ENCODE results near the gene ALPK3.

Gene ALPK3

GRCh38 chr15:84783493-84784251, 33.5 kb upstream of the ALPK3 start:
- H3K27ac ChIP-seq = no peak overlapping the region
- no peak overlapping the region for H2AFZ ChIP-seq
- H3K4me3 ChIP-seq (ENCODE audit: low read depth, low read length) = no peak overlapping the region
- peaks cover 4% of the 10 kb centered on the region for H3K4me1 ChIP-seq
- H3K27me3 ChIP-seq (ENCODE audit: control insufficient read depth, insufficient read depth, low read length) = no peaks in the 10 kb centered on the region
- peaks cover 13% of the 10 kb centered on the region for H3K79me2 ChIP-seq
- TF ChIP-seq CTCF (IDR thresholded peaks at IDR 0.05) = no peak
- H3K36me3 ChIP-seq (ENCODE audit: control insufficient read depth, insufficient read depth, low read length) = no peaks in the 10 kb centered on the region
- H3K9ac ChIP-seq = no peak overlapping the region
- H3K4me2 ChIP-seq (ENCODE audit: low read length) = no peak overlapping the region
- H3K9me3 ChIP-seq (ENCODE audit: control insufficient read depth, low read length) = no peaks in the 10 kb centered on the region

GRCh38 chr15:84784262-84784661, 32.9 kb upstream of the ALPK3 start:
- Histone ChIP-seq H3K9ac (no peak overlapping the region), H3K27me3 (ENCODE audit: control insufficient read depth, insufficient read depth, low read length) (no peaks in the 10 kb centered on the region), H3K36me3 (ENCODE audit: control insufficient read depth, insufficient read depth, low read length) (no peaks in the 10 kb centered on the region), H2AFZ (no peak overlapping the region), H3K4me3 (ENCODE audit: low read depth, low read length) (no peak overlapping the region), H3K9me3 (ENCODE audit: control insufficient read depth, low read length) (no peaks in the 10 kb centered on the region), H3K4me2 (ENCODE audit: low read length) (no peak overlapping the region), H3K27ac (no peak overlapping the region), H3K79me2 (peaks cover 13% of the 10 kb centered on the region), H3K4me1 (peaks cover 4% of the 10 kb centered on the region)
- no peak for TF ChIP-seq CTCF (IDR thresholded peaks at IDR 0.05)

- Histone ChIP-seq H3K4me1 (peaks cover 4% of the 10 kb centered on the region), H3K4me2 (ENCODE audit: low read length) (no peak overlapping the region), H3K4me3 (ENCODE audit: low read depth, low read length) (no peak overlapping the region), H3K9me3 (ENCODE audit: control insufficient read depth, low read length) (no peaks in the 10 kb centered on the region), H3K27me3 (ENCODE audit: control insufficient read depth, insufficient read depth, low read length) (no peaks in the 10 kb centered on the region), H2AFZ (no peak overlapping the region), H3K27ac (no peak overlapping the region), H3K9ac (no peak overlapping the region), H3K79me2 (peaks cover 13% of the 10 kb centered on the region), H3K36me3 (ENCODE audit: control insufficient read depth, insufficient read depth, low read length) (no peaks in the 10 kb centered on the region)
- TF ChIP-seq CTCF (IDR thresholded peaks at IDR 0.05) = no peak
These were observed 32.1 kb upstream of the ALPK3 start for GRCh38 chr15:84785053-84785452.

GRCh38 chr15:84788500-84788899, 28.7 kb upstream of the ALPK3 start:
- Histone ChIP-seq H3K9me3 (ENCODE audit: control insufficient read depth, low read length) (no peaks in the 10 kb centered on the region), H2AFZ (no peak overlapping the region), H3K4me1 (peaks cover 4% of the 10 kb centered on the region), H3K36me3 (ENCODE audit: control insufficient read depth, insufficient read depth, low read length) (no peaks in the 10 kb centered on the region), H3K27ac (no peak overlapping the region), H3K27me3 (ENCODE audit: control insufficient read depth, insufficient read depth, low read length) (no peaks in the 10 kb centered on the region), H3K79me2 (peaks cover 16% of the 10 kb centered on the region), H3K4me3 (ENCODE audit: low read depth, low read length) (no peak overlapping the region), H3K9ac (no peak overlapping the region), H3K4me2 (ENCODE audit: low read length) (no peak overlapping the region)
- no peak for TF ChIP-seq CTCF (IDR thresholded peaks at IDR 0.05)

- H2AFZ ChIP-seq = no peak overlapping the region
- no peak overlapping the region for H3K27ac ChIP-seq
- peaks cover 12% of the 10 kb centered on the region for H3K79me2 ChIP-seq
- no peak overlapping the region for H3K4me3 ChIP-seq (ENCODE audit: low read depth, low read length)
- H3K27me3 ChIP-seq (ENCODE audit: control insufficient read depth, insufficient read depth, low read length) = no peaks in the 10 kb centered on the region
- H3K9me3 ChIP-seq (ENCODE audit: control insufficient read depth, low read length) = no peaks in the 10 kb centered on the region
- TF ChIP-seq CTCF (IDR thresholded peaks at IDR 0.05) = no peak
- no peak overlapping the region for H3K9ac ChIP-seq
- peaks cover 4% of the 10 kb centered on the region for H3K4me1 ChIP-seq
- H3K36me3 ChIP-seq (ENCODE audit: control insufficient read depth, insufficient read depth, low read length) = no peaks in the 10 kb centered on the region
- no peak overlapping the region for H3K4me2 ChIP-seq (ENCODE audit: low read length)
These were observed 27.4 kb upstream of the ALPK3 start for GRCh38 chr15:84789762-84790161.
